B cell (primary cell): ENCODE data around the gene DPH3.

Experiments used
- CTCF ChIP-seq: fragments of 200-600 bp; IDR thresholded peaks from one replicate; pipeline ENCODE4 v1.8.0; 2022; ENCODE audit warnings: antibody characterized with exemption, mild to moderate bottlenecking
- EZH2 ChIP-seq: IDR thresholded peaks from 2 replicates; pipeline ENCODE4 v1.6.1; 2012; ENCODE audit warnings: borderline replicate concordance, low read depth, mild to moderate bottlenecking, moderate library complexity, low read length; ENCODE audit not compliant: insufficient read depth, poor library complexity, severe bottlenecking

DNA sequence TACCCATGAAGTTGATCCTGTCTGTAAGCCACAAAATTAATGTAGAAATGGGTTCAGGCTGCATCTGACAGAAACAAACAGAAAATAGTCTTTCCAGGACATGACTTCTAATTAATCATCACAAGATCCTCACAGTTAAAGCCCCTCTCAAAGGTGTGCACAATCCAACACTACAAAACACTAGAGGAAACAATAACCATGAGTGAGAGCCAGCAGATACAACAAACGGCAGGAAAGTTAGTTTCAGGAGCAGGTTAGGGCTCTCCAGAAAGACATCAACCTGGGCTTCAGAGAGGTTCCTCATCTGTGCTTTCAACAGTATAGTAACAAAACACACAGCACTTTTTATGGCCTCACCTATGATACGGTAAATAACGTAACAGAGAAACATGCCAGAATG is 42.8 kb downstream of the DPH3 start:
- no peak for TF ChIP-seq CTCF
- no peak for TF ChIP-seq EZH2
